Measurements from ENCODE around the gene SPEM1. TPM values are rescaled to one million over a fixed set of nuclear protein-coding genes. Genes with fewer than 3 reads are reported as not detected.

SPEM1 gene
- total and polyA plus RNA-seq, 10 of the 15 experiments (the other 5 are each of a cell fraction or from before 2014, with no cell fraction given) = not detected

DNA sequence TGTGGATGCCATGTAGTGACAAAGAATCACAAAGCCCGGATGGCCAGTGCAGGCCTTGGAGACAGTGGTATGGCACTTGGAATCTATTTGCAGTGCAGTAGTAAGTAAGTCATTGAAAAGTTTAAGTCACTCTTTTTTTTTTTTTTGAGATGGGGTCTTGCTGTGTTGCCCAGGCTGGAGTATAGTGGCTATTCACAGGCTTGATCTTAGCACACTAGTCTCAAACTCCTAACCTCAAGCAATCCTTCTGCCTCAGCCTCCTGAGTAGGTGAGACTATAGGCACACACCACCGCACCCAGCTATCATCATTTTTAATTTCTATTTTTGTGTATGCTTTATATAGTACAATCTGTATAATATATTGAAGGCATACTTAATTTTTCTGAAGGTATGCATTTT, 21.5 kb upstream of the SPEM1 start (continued):
- no peak for TF ChIP-seq REST (IDR thresholded peaks at IDR 0.05; ENCODE audit: low read depth, low read length)
- TF ChIP-seq BCL3 (IDR thresholded peaks at IDR 0.05; ENCODE audit: borderline replicate concordance, insufficient read depth, low read depth, low read length, poor library complexity, severe bottlenecking) = no peak
- no peak for TF ChIP-seq FOXK2 (IDR thresholded peaks at IDR 0.05)

- DNase-seq (ENCODE audit: low read depth, low spot score) (no peak), FAIRE-seq (no peak), ATAC-seq (peak; percentile 4; the same call in 2 of the 3 replicates)
- ChIA-PET SMC1A (ENCODE audit: uncharacterized antibody, unreplicated experiment) (interaction anchor here (1.2 to 2.2 kb wide), 5 partner anchors 31 to 83 kb away, joined by 3 to 8 read pairs (median 4); partner anchors contain the start of gene TMEM102), POLR2A (interaction anchor here (0.5 to 2.7 kb wide), 15 partner anchors 8 to 284 kb away, joined by 3 to 23 read pairs (median 6); partner anchors contain the start of genes ACAP1, CD68, FGF11 and NEURL4), RAD21 (ENCODE audit: unreplicated experiment) (interaction anchor here (0.8 to 2.2 kb wide), 8 partner anchors 9 to 284 kb away, joined by 3 to 13 read pairs (median 5); partner anchors contain the start of genes ACADVL, PLSCR3, SAT2 and TMEM102), CTCF (interaction anchor here (0.8 to 2.1 kb wide), 4 partner anchors 32 to 157 kb away, joined by 3 to 8 read pairs (median 4); partner anchors contain the start of genes ACAP1 and TMEM102)
- Histone ChIP-seq H3K9ac (ENCODE audit: control insufficient read depth, insufficient read depth, low read length) (peak overlapping the region; percentile 87), H3K79me2 (ENCODE audit: control insufficient read depth, insufficient read depth, low read length) (peaks cover 2% of the 10 kb centered on the region), H3K4me2 (ENCODE audit: control insufficient read depth, insufficient read depth) (peak overlapping the region; percentile 70), H3K27ac (ENCODE audit: control insufficient read depth, insufficient read depth) (peak overlapping the region; percentile 50), H3K4me1 (ENCODE audit: control insufficient read depth, insufficient read depth, low read length) (peaks cover 3% of the 10 kb centered on the region; the same call in 1 of the 2 replicates), H3K4me3 (peak overlapping the region; percentile 85), H3K9me3 (replicated peaks; ENCODE audit: control insufficient read depth, insufficient read depth, low read length) (no peaks in the 10 kb centered on the region), H3K36me3 (ENCODE audit: control insufficient read depth in 2 of 2, insufficient read depth in 2 of 2, low read length in 1 of 2) (no peaks in the 10 kb centered on the region), H3K27me3 (replicated peaks in 1 of 2; ENCODE audit: control insufficient read depth in 2 of 2, insufficient read depth in 2 of 2, low read length in 1 of 2) (peaks cover 0 to 6% of the 10 kb centered on the region in 2 experiments; a peak in 2 of 4 replicates), H4K20me1 (ENCODE audit: control insufficient read depth, insufficient read depth) (no peaks in the 10 kb centered on the region), H2AFZ (ENCODE audit: control insufficient read depth, low read depth, low read length) (peak overlapping the region; percentile 86)
- 15% methylated on average over 10 of the region's 16 CpGs for WGBS (ENCODE audit: insufficient coverage, insufficient replicate concordance, low lambda C conversion rate, missing lambda C conversion rate)
- BruUV-seq (replicated peaks) = TSS peak; percentile 91
- in situ Hi-C loops (cut with MboI) = no loop called here
- TF ChIP-seq RBBP5 (conservative IDR thresholded peaks at IDR 0.05) (no peak), SIX5 (IDR thresholded peaks at IDR 0.05; ENCODE audit: low read depth, low read length, severe bottlenecking) (no peak), E2F4 (IDR thresholded peaks at IDR 0.05; ENCODE audit: low read depth, low read length) (no peak)
- intact Hi-C loops (cut with micrococcal nuclease; ENCODE audit: unreplicated experiment) = loop anchor here (5.0 kb wide), 1 partner anchor 34 kb away; the partner anchor contains the start of genes FGF11 and TMEM102
Measured at GRCh38 chr17:7403043-7403726, 16.9 kb upstream of the SPEM1 start.

Measured in GM12878 (cell line).